ENCODE results near the gene VPS8.

VPS8 gene

GRCh38 chr3:184812662-184813042 lies 686 bp downstream of the VPS8 start:
- no peak for DNase-seq (ENCODE audit: low spot score)

- no peak for DNase-seq (ENCODE audit: low spot score)
Measured at GRCh38 chr3:184813357-184813756, 1.4 kb downstream of the VPS8 start.

GRCh38 chr3:184814214-184814613 lies 2.2 kb downstream of the VPS8 start:
- no peak for DNase-seq (ENCODE audit: low spot score)

- DNase-seq (ENCODE audit: low spot score): peak; percentile 50
Measured at GRCh38 chr3:184815046-184815930, 3.3 kb downstream of the VPS8 start.

GRCh38 chr3:184816614-184817013 lies 4.6 kb downstream of the VPS8 start:
- no peak for DNase-seq (ENCODE audit: low spot score)

GRCh38 chr3:184820525-184820924 lies 8.6 kb downstream of the VPS8 start:
- DNase-seq (ENCODE audit: low spot score): no peak

GRCh38 chr3:184821034-184821433 lies 9.1 kb downstream of the VPS8 start:
- DNase-seq (ENCODE audit: low spot score): no peak

- DNase-seq (ENCODE audit: low spot score): no peak
Measured at GRCh38 chr3:184822081-184822480, 10.1 kb downstream of the VPS8 start.

GRCh38 chr3:184822654-184823053 lies 10.7 kb downstream of the VPS8 start:
- DNase-seq (ENCODE audit: low spot score): no peak

GRCh38 chr3:184823990-184824389 lies 12.0 kb downstream of the VPS8 start:
- DNase-seq (ENCODE audit: low spot score): no peak

- DNase-seq (ENCODE audit: low spot score): no peak
Measured at GRCh38 chr3:184825121-184825820, 13.3 kb downstream of the VPS8 start.

- no peak for DNase-seq (ENCODE audit: low spot score)
Measured at GRCh38 chr3:184827572-184827971, 15.6 kb downstream of the VPS8 start.

GRCh38 chr3:184832044-184832443 lies 20.1 kb downstream of the VPS8 start:
- DNase-seq (ENCODE audit: low spot score): no peak

GRCh38 chr3:184832903-184833302 lies 20.9 kb downstream of the VPS8 start:
- DNase-seq (ENCODE audit: low spot score): no peak

- DNase-seq (ENCODE audit: low spot score): no peak
Measured at GRCh38 chr3:184836090-184836822, 24.3 kb downstream of the VPS8 start.

- DNase-seq (ENCODE audit: low spot score): no peak
Measured at GRCh38 chr3:184842433-184842832, 30.5 kb downstream of the VPS8 start.

GRCh38 chr3:184845819-184846218 lies 33.9 kb downstream of the VPS8 start:
- no peak for DNase-seq (ENCODE audit: low spot score)

- DNase-seq (ENCODE audit: low spot score): no peak
Measured at GRCh38 chr3:184846496-184846895, 34.5 kb downstream of the VPS8 start.

- DNase-seq (ENCODE audit: low spot score): no peak
Measured at GRCh38 chr3:184848934-184849333, 37.0 kb downstream of the VPS8 start.

GRCh38 chr3:184850201-184850600 lies 38.2 kb downstream of the VPS8 start:
- no peak for DNase-seq (ENCODE audit: low spot score)

- no peak for DNase-seq (ENCODE audit: low spot score)
Measured at GRCh38 chr3:184857099-184857498, 45.1 kb downstream of the VPS8 start.

- no peak for DNase-seq (ENCODE audit: low spot score)
Measured at GRCh38 chr3:184864000-184864399, 52.0 kb downstream of the VPS8 start.

GRCh38 chr3:184868477-184868876 lies 56.5 kb downstream of the VPS8 start:
- no peak for DNase-seq (ENCODE audit: low spot score)
